ENCODE results near the gene LGR6. TPM values are rescaled to one million over a fixed set of nuclear protein-coding genes. Genes with fewer than 3 reads are reported as not detected.

LGR6 gene
- total and polyA plus RNA-seq, 2 experiments from 2014 or later = 0.80 to 1.5 TPM

DNA sequence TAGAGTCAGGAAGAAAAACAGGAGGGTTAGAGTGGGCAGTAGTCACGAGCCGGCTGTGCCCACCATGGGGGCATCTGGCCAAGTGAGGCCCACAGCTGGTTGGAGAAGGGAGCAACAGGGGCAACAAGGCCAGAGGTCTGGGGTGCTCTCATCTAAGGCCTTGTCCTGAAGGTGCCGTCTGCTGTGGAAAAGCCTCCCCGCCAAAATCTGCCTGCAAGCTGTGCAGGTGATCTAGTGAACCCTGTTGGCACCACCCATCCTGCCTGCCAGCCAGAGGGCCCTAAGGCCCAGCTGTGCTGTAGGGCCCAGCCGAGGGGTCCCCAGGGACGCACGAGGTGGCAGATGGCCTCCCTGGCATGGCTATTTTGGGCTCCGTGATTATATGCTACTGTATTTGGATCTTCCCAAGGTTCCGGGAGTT, 51.3 kb downstream of the LGR6 start:
- 96% methylated on average over 9 of the region's 9 CpGs for WGBS (ENCODE audit: low lambda C conversion rate, missing lambda C conversion rate)
- H3K27me3 ChIP-seq = no peaks in the 10 kb centered on the region
- no peak for DNase-seq (ENCODE audit: low spot score)
- H3K9me3 ChIP-seq (ENCODE audit: low read depth) = no peaks in the 10 kb centered on the region
- H2AFZ ChIP-seq = no peak overlapping the region
- no peaks in the 10 kb centered on the region for H3K4me1 ChIP-seq (ENCODE audit: insufficient read depth)
- H3K36me3 ChIP-seq (replicated peaks; ENCODE audit: insufficient read depth, low read depth) = no peaks in the 10 kb centered on the region
- H4K20me1 ChIP-seq (ENCODE audit: insufficient read depth, poor library complexity, severe bottlenecking) = no peaks in the 10 kb centered on the region
- H3K9me2 ChIP-seq (replicated peaks; ENCODE audit: insufficient read depth) = no peaks in the 10 kb centered on the region
- no peak overlapping the region for H3K4me3 ChIP-seq
- no peak for TF ChIP-seq EZH2phosphoT487 (IDR thresholded peaks at IDR 0.05; ENCODE audit: low read depth, severe bottlenecking, unreplicated experiment)
- TF ChIP-seq, protein P1, sequence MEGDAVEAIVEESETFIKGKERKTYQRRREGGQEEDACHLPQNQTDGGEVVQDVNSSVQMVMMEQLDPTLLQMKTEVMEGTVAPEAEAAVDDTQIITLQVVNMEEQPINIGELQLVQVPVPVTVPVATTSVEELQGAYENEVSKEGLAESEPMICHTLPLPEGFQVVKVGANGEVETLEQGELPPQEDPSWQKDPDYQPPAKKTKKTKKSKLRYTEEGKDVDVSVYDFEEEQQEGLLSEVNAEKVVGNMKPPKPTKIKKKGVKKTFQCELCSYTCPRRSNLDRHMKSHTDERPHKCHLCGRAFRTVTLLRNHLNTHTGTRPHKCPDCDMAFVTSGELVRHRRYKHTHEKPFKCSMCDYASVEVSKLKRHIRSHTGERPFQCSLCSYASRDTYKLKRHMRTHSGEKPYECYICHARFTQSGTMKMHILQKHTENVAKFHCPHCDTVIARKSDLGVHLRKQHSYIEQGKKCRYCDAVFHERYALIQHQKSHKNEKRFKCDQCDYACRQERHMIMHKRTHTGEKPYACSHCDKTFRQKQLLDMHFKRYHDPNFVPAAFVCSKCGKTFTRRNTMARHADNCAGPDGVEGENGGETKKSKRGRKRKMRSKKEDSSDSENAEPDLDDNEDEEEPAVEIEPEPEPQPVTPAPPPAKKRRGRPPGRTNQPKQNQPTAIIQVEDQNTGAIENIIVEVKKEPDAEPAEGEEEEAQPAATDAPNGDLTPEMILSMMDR (IDR thresholded peaks at IDR 0.05; ENCODE audit: poor library complexity) = no peak
- no peaks in the 10 kb centered on the region for H3K79me2 ChIP-seq
- no peak overlapping the region for H3K4me2 ChIP-seq
- H3K27ac ChIP-seq = no peak overlapping the region

DNA sequence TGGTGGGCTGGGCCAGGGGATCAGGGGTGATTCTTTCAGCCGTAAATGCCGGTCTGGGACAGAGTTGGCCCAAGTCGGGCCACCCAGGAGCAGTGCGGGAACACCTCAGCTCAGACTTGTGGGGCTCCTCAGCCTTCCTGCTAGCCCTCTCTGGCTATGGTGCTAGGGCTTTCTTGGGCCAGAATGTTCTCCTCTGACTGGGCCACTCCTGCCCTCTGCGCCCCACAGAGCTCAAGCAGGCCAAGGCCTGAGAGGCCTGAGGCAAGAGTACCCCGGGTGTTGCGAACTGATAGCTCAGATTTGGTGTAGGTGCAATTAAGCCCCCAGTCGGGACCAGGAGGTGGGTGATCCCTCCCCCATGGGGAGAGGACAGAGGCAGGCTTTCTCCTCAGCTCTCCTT, 51.8 kb downstream of the LGR6 start:
- no peak overlapping the region for H2AFZ ChIP-seq
- H4K20me1 ChIP-seq (ENCODE audit: insufficient read depth, poor library complexity, severe bottlenecking) = no peaks in the 10 kb centered on the region
- no peaks in the 10 kb centered on the region for H3K79me2 ChIP-seq
- no peak for DNase-seq (ENCODE audit: low spot score)
- H3K27me3 ChIP-seq = no peaks in the 10 kb centered on the region
- no peaks in the 10 kb centered on the region for H3K36me3 ChIP-seq (replicated peaks; ENCODE audit: insufficient read depth, low read depth)
- H3K9me3 ChIP-seq (ENCODE audit: low read depth) = no peaks in the 10 kb centered on the region
- H3K4me2 ChIP-seq = no peak overlapping the region
- WGBS (ENCODE audit: low lambda C conversion rate, missing lambda C conversion rate) = 92% methylated on average over 8 of the region's 8 CpGs
- H3K27ac ChIP-seq = no peak overlapping the region
- H3K4me1 ChIP-seq (ENCODE audit: insufficient read depth) = no peaks in the 10 kb centered on the region
- H3K4me3 ChIP-seq = no peak overlapping the region
- no peaks in the 10 kb centered on the region for H3K9me2 ChIP-seq (replicated peaks; ENCODE audit: insufficient read depth)
- TF ChIP-seq, protein P1 (IDR thresholded peaks at IDR 0.05; ENCODE audit: poor library complexity) = no peak
- TF ChIP-seq EZH2phosphoT487 (IDR thresholded peaks at IDR 0.05; ENCODE audit: low read depth, severe bottlenecking, unreplicated experiment) (no peak), EZH2 (IDR thresholded peaks at IDR 0.05; ENCODE audit: borderline replicate concordance) (no peak)

DNA sequence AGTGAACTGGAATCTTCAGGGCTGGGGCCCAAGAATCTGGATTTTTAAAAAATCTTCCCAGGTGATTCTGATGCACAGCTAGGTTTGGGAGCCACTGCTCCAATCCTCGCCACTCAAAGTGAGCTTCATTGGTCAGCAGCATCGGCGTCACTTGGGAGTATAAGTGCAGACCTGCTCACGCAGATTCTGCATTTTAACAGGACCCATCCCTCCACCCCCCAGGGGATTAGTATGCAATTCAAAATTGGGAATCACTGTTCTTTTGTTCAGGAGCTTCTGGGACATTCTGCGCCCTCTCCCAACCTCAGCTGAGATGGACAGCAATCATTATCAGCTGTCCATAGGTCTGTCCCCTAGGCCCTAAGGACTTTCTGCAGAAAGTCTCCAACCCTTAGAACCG, 53.5 kb downstream of the LGR6 start:
- WGBS (ENCODE audit: low lambda C conversion rate, missing lambda C conversion rate) = 90% methylated on average over 6 of the region's 6 CpGs
- H3K27me3 ChIP-seq = no peaks in the 10 kb centered on the region
- TF ChIP-seq EZH2phosphoT487 (IDR thresholded peaks at IDR 0.05; ENCODE audit: low read depth, severe bottlenecking, unreplicated experiment) (no peak), EZH2 (IDR thresholded peaks at IDR 0.05; ENCODE audit: borderline replicate concordance) (no peak)
- TF ChIP-seq, protein P1 (IDR thresholded peaks at IDR 0.05; ENCODE audit: poor library complexity) = no peak
- H3K4me2 ChIP-seq = no peak overlapping the region
- H3K79me2 ChIP-seq = no peaks in the 10 kb centered on the region
- no peak overlapping the region for H3K27ac ChIP-seq
- no peak for DNase-seq (ENCODE audit: low spot score)
- H3K4me3 ChIP-seq = no peak overlapping the region
- no peaks in the 10 kb centered on the region for H3K36me3 ChIP-seq (replicated peaks; ENCODE audit: insufficient read depth, low read depth)
- no peaks in the 10 kb centered on the region for H4K20me1 ChIP-seq (ENCODE audit: insufficient read depth, poor library complexity, severe bottlenecking)
- no peaks in the 10 kb centered on the region for H3K9me2 ChIP-seq (replicated peaks; ENCODE audit: insufficient read depth)
- no peak overlapping the region for H2AFZ ChIP-seq
- no peaks in the 10 kb centered on the region for H3K9me3 ChIP-seq (ENCODE audit: low read depth)
- no peaks in the 10 kb centered on the region for H3K4me1 ChIP-seq (ENCODE audit: insufficient read depth)

Measured in hepatocyte (in vitro differentiated cells).